WTC11 (cell line): ENCODE measurements around the gene GNPNAT1. TPM values are rescaled to one million over a fixed set of nuclear protein-coding genes. Genes with fewer than 3 reads are reported as not detected.

Experiments used
- ATAC-seq: fragments of 200-7000 bp; cut with Tn5 transposase; 2 replicates; pipeline ENCODE4 v1.10.0; 2021; ENCODE audit warnings: mild to moderate bottlenecking, moderate library complexity
- CTCF ChIA-PET: fragments of 300-600 bp; sonication (Branson Sonifier 250); formaldehyde crosslinking; loops from one replicate; lab custom pipeline; 2021; ENCODE audit warnings: antibody characterized with exemption; lab: Charles Lee
- POLR2A ChIA-PET: fragments of 350-600 bp; sonication (Branson Sonifier 250); formaldehyde crosslinking; loops from one replicate; lab custom pipeline; 2021; ENCODE audit warnings: antibody characterized with exemption; lab: Charles Lee
- DNase-seq: peaks from one replicate; pipeline ENCODE4 v3.0.0; 2021; ENCODE audit warnings: low spot score
- H3K27ac Mint-ChIP-seq: 2 replicates; pipeline ENCODE4 v1.8.0; 2021; ENCODE audit warnings: mixed read lengths
- H3K27me3 Mint-ChIP-seq: 2 replicates; pipeline ENCODE4 v1.8.0; 2021; ENCODE audit warnings: low read depth, mild to moderate bottlenecking, moderate library complexity, mixed read lengths
- H3K36me3 Mint-ChIP-seq: 2 replicates; pipeline ENCODE4 v1.8.0; 2021; ENCODE audit warnings: mixed read lengths
- H3K4me1 Mint-ChIP-seq: 2 replicates; pipeline ENCODE4 v1.8.0; 2022; ENCODE audit warnings: mixed read lengths
- H3K4me3 Mint-ChIP-seq: 2 replicates; pipeline ENCODE4 v1.8.0; 2021; ENCODE audit warnings: mild to moderate bottlenecking, moderate library complexity, mixed read lengths
- H3K9me3 Mint-ChIP-seq: 2 replicates; pipeline ENCODE4 v1.8.0; 2021; ENCODE audit warnings: mixed read lengths
- FOXP1 ChIP-seq: sonication (generic); formaldehyde crosslinking; IDR thresholded peaks from 2 replicates; pipeline ENCODE4 v1.8.0; 2022; ENCODE audit warnings: missing genetic modification reagents, mild to moderate bottlenecking, moderate library complexity, borderline replicate concordance
- JUN ChIP-seq: sonication (generic); formaldehyde crosslinking; IDR thresholded peaks from 2 replicates; pipeline ENCODE4 v1.8.0; 2023; ENCODE audit warnings: mild to moderate bottlenecking, missing genetic modification reagents
- NR2C2 ChIP-seq: sonication (generic); formaldehyde crosslinking; IDR thresholded peaks from 2 replicates; pipeline ENCODE4 v1.8.0; 2022; ENCODE audit warnings: mild to moderate bottlenecking, missing genetic modification reagents
- PREB ChIP-seq: sonication (generic); formaldehyde crosslinking; IDR thresholded peaks from 2 replicates; pipeline ENCODE4 v1.8.1; 2022; ENCODE audit warnings: mild to moderate bottlenecking, missing genetic modification reagents, moderate library complexity, borderline replicate concordance
- USF2 ChIP-seq: sonication (generic); formaldehyde crosslinking; IDR thresholded peaks from 2 replicates; pipeline ENCODE4 v1.8.1; 2023; ENCODE audit warnings: mild to moderate bottlenecking, missing genetic modification reagents, moderate library complexity
- ZBTB43 ChIP-seq: sonication (generic); formaldehyde crosslinking; IDR thresholded peaks from 2 replicates; pipeline ENCODE4 v1.8.1; 2023; ENCODE audit warnings: mild to moderate bottlenecking, missing genetic modification reagents
- ZNF396 ChIP-seq: fragments of 250-450 bp; sonication (Bioruptor Pico); IDR thresholded peaks from 2 replicates; pipeline ENCODE4 v1.8.0; 2021; ENCODE audit warnings: mild to moderate bottlenecking, moderate library complexity, borderline replicate concordance
- ZNF425 ChIP-seq: fragments of 250-450 bp; sonication (Bioruptor Pico); conservative IDR thresholded peaks from 2 replicates; pipeline ENCODE4 v1.9.0; 2021; ENCODE audit warnings: mild to moderate bottlenecking
- total RNA-seq: library from RNA; stranded (reverse); gene quantifications from 3 replicates; pipeline ENCODE4 v1.2.3, GENCODE V29; 2021
- TF ChIP-seq, protein P1 (sequence below): sonication (generic); formaldehyde crosslinking; IDR thresholded peaks from 2 replicates; pipeline ENCODE4 v1.8.1; 2022; ENCODE audit warnings: low read depth, mild to moderate bottlenecking, moderate library complexity, missing genetic modification reagents, borderline replicate concordance
- TF ChIP-seq, protein P2 (sequence below): fragments of 250-450 bp; sonication (Bioruptor Pico); IDR thresholded peaks from 2 replicates; pipeline ENCODE4 v2.1.2; 2022; ENCODE audit warnings: mild to moderate bottlenecking, moderate library complexity
- TF ChIP-seq, protein P3 (sequence below): sonication (generic); formaldehyde crosslinking; IDR thresholded peaks from 2 replicates; pipeline ENCODE4 v1.8.1; 2022; ENCODE audit warnings: mild to moderate bottlenecking, moderate library complexity, missing genetic modification reagents
- TF ChIP-seq, protein P4 (sequence below): fragments of 250-450 bp; sonication (Bioruptor Pico); IDR thresholded peaks from 2 replicates; pipeline ENCODE4 v1.9.0; 2021; ENCODE audit warnings: mild to moderate bottlenecking, borderline replicate concordance
- TF ChIP-seq, protein P5 (sequence below): sonication (generic); formaldehyde crosslinking; IDR thresholded peaks from 2 replicates; pipeline ENCODE4 v1.8.0; 2022; ENCODE audit warnings: mild to moderate bottlenecking, missing genetic modification reagents

GNPNAT1 gene
- total RNA-seq, 1 experiment from 2014 or later = 43.5 TPM

GRCh38 chr14:52776816-52777215 is 14.6 kb downstream of the GNPNAT1 start (continued):
- TF ChIP-seq, protein P1, sequence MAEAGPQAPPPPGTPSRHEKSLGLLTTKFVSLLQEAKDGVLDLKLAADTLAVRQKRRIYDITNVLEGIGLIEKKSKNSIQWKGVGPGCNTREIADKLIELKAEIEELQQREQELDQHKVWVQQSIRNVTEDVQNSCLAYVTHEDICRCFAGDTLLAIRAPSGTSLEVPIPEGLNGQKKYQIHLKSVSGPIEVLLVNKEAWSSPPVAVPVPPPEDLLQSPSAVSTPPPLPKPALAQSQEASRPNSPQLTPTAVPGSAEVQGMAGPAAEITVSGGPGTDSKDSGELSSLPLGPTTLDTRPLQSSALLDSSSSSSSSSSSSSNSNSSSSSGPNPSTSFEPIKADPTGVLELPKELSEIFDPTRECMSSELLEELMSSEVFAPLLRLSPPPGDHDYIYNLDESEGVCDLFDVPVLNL (CRISPR knock-in tag) = no peak
- TF ChIP-seq, protein P2, sequence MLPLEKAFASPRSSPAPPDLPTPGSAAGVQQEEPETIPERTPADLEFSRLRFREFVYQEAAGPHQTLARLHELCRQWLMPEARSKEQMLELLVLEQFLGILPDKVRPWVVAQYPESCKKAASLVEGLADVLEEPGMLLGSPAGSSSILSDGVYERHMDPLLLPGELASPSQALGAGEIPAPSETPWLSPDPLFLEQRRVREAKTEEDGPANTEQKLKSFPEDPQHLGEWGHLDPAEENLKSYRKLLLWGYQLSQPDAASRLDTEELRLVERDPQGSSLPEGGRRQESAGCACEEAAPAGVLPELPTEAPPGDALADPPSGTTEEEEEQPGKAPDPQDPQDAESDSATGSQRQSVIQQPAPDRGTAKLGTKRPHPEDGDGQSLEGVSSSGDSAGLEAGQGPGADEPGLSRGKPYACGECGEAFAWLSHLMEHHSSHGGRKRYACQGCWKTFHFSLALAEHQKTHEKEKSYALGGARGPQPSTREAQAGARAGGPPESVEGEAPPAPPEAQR (CRISPR knock-in tag) = no peak
- TF ChIP-seq ZNF396 (CRISPR knock-in tag) (no peak), PREB (CRISPR knock-in tag) (no peak), ZNF425 (CRISPR knock-in tag) (no peak), NR2C2 (CRISPR knock-in tag) (no peak)
- TF ChIP-seq, protein P3, sequence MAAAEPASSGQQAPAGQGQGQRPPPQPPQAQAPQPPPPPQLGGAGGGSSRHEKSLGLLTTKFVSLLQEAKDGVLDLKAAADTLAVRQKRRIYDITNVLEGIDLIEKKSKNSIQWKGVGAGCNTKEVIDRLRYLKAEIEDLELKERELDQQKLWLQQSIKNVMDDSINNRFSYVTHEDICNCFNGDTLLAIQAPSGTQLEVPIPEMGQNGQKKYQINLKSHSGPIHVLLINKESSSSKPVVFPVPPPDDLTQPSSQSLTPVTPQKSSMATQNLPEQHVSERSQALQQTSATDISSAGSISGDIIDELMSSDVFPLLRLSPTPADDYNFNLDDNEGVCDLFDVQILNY = no peak

GRCh38 chr14:52769887-52770286 is 21.5 kb downstream of the GNPNAT1 start:
- H3K36me3 Mint-ChIP-seq = peaks cover 18% of the 10 kb centered on the region

More at GRCh38 chr14:52769887-52770286, 21.5 kb downstream of the GNPNAT1 start:
- Mint-ChIP-seq H3K27me3 (no peaks in the 10 kb centered on the region), H3K4me3 (no peak overlapping the region), H3K27ac (no peak overlapping the region), H3K4me1 (no peaks in the 10 kb centered on the region), H3K9me3 (no peaks in the 10 kb centered on the region)
- ATAC-seq (no peak), DNase-seq (no peak)
- ChIA-PET POLR2A (no interaction called here), CTCF (no interaction called here)
- TF ChIP-seq, protein P4, sequence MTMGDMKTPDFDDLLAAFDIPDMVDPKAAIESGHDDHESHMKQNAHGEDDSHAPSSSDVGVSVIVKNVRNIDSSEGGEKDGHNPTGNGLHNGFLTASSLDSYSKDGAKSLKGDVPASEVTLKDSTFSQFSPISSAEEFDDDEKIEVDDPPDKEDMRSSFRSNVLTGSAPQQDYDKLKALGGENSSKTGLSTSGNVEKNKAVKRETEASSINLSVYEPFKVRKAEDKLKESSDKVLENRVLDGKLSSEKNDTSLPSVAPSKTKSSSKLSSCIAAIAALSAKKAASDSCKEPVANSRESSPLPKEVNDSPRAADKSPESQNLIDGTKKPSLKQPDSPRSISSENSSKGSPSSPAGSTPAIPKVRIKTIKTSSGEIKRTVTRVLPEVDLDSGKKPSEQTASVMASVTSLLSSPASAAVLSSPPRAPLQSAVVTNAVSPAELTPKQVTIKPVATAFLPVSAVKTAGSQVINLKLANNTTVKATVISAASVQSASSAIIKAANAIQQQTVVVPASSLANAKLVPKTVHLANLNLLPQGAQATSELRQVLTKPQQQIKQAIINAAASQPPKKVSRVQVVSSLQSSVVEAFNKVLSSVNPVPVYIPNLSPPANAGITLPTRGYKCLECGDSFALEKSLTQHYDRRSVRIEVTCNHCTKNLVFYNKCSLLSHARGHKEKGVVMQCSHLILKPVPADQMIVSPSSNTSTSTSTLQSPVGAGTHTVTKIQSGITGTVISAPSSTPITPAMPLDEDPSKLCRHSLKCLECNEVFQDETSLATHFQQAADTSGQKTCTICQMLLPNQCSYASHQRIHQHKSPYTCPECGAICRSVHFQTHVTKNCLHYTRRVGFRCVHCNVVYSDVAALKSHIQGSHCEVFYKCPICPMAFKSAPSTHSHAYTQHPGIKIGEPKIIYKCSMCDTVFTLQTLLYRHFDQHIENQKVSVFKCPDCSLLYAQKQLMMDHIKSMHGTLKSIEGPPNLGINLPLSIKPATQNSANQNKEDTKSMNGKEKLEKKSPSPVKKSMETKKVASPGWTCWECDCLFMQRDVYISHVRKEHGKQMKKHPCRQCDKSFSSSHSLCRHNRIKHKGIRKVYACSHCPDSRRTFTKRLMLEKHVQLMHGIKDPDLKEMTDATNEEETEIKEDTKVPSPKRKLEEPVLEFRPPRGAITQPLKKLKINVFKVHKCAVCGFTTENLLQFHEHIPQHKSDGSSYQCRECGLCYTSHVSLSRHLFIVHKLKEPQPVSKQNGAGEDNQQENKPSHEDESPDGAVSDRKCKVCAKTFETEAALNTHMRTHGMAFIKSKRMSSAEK (CRISPR knock-in tag) = no peak
- TF ChIP-seq FOXP1 (CRISPR knock-in tag) = no peak
- TF ChIP-seq ZBTB43 = no peak
- TF ChIP-seq, protein P5, sequence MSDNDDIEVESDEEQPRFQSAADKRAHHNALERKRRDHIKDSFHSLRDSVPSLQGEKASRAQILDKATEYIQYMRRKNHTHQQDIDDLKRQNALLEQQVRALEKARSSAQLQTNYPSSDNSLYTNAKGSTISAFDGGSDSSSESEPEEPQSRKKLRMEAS (CRISPR knock-in tag) = no peak
- TF ChIP-seq USF2 (CRISPR knock-in tag) = no peak
- TF ChIP-seq JUN = no peak
